Jurkat, Clone E6-1 (cell line): ENCODE measurements around the gene PCSK4.

Source experiments
- DNase-seq: peaks from one replicate; pipeline ENCODE4 v3.0.0-alpha.2; 2011; ENCODE audit warnings: low read depth, low spot score
- H3K4me3 ChIP-seq: 2 replicates; pipeline ENCODE4 v1.5.1; 2011; ENCODE audit warnings: mild to moderate bottlenecking, low read length, control low read depth, moderate library complexity

Gene PCSK4

DNA sequence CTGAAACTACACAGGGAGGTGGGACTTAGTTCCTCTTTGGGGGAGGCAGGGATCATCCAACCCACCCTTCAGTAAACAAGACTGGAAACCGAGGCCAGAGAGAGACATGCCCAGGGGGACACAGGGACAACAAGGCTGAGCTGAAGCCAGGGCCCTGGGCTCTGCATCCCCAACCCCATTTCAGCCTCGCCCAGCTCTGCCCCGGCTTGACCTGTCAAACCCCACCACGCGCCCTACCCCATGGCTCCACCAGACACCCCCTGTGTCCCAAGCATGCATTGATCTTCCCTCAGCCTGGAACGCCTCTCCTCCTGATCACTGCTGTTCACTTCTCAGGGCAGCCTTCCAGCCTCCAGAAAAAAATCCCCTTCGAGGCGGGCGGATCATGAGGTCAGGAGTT is 42.2 kb downstream of the PCSK4 start:
- DNase-seq = no peak
- no peak overlapping the region for H3K4me3 ChIP-seq

DNA sequence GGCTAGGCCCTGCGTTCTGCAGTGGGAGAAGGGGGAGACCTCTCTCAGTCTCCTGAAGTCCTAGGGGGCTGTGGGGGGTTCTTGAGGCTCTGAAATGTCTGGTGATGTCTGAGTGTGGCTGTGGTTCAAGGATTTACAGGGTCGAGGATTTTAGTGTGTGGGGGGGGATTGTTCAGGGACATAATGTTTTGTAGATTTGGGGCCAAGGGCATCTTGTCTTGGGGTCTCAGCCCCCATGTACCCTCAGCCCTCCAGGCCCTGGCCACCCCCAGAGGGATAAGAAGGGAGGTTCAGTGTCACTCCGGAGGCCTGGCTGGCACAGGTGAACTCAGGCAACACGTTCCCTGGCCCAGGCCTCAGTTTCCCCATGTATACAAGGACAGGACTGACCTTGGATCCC is 42.6 kb downstream of the PCSK4 start:
- DNase-seq = no peak
- no peak overlapping the region for H3K4me3 ChIP-seq

DNA sequence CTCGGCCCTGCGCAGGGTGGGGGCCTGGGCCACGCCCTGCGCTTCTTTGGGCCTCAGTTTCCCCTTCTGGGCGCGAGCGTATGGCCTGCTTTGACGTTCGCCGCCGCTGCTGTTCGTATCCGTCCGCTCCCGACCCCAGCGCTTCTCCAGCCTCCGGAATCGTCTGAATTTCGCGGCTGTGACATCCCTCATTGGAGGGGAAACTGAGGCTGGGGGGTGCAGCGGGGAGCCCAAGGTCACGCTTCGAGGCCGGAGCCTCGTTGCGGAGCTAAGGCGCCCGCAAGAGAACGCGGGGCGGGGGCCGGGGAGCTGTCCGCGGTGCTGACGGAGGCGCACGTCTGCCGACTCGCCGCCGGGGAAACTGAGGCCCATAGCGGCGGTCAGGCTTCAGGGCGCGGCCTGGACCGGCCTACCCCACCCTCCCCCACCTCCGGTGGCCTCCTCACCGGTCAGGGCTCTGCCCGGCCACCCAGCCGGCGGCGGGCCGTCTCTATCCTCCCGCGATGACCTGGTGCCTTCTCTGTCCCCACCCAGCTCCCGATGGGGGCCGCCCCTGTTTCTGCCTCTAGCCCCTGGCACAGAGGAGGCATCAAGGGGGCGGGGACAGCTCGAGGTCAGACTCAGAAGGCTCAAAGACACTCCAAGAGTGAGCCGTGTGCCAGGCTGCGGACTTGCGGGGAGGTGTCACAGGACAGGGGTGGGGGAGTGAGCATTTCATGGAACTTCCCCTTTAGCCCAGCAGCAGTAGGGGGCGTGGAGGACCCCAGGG is 43.3 kb downstream of the PCSK4 start:
- H3K4me3 ChIP-seq = no peak overlapping the region
- DNase-seq = no peak

GRCh38 chr19:1445932-1446712 is 44.0 kb downstream of the PCSK4 start:
- DNase-seq = no peak
- H3K4me3 ChIP-seq = no peak overlapping the region

DNA sequence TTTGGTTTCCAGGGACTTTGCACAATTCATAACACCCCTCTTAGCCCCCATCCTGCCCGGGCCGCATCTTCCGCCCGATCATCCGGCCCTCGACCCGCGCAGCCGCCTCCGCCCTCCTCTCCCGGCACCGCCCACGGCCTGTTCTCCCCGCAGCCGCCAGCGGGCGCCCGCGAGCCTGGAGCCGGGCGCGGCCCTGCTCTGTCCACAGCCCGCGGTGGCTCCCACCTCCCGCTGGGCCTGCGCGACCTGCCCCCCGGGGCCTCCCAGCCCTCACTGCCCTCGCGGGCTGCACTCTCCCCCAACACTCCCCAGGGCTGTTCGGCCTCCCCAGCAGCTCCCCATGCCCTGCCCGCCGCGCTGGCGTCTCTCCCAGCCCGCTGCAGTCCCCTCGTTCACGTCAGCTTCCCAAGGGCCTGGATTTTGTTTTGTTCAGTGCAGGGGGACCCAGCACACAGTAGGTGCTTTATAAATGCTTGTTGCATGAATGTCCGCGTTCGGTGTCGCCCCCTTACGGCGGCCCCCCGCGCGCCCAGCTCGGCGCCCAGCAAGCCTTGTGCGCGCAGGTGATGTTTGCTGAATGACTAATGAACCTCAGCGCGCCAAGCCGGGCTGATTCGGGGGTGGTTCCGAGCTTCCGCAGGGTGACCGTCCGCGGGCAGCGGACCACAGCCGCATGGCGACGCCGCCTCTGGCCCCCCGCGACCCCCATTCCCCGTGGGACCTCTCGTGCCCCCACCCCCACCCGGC is 44.8 kb downstream of the PCSK4 start:
- no peak for DNase-seq
- peak overlapping the region; percentile 47 for H3K4me3 ChIP-seq

DNA sequence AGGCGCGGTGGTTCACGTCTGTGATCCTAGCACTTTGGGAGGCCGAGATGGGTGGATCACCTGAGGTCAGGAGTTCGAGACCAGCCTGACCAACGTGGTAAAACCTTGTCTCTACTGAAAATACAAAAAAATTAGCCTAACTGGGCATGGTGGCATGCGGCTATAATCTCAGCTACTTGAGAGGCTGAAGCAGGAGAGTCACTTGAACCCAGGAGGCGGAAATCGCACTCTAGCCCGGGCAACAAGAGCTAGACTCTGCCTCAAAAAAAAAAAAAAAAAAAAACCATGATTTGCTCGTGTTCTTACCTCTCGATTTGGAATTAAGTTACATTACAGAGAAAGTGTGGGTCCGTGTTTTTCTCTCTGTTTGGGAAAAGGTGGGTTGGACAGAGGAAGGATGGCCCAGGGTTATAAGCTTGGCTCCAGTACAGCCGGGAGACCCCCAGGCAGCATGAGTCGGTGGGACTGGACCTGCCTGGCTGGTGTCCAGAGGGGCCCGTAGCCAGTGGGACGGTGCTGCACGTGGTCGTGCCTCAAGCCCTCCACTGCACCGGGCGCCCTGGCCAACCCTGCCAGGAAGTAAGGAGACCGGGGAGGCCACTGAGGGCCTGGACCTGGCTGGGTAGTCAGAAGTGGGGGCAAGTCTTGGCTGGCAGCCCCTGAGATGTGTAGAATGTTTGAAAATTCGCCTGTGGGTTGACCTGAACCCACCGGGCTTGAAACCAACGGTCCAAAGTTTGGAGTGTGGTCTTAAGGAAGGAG is 48.3 kb downstream of the PCSK4 start:
- no peak overlapping the region for H3K4me3 ChIP-seq
- no peak for DNase-seq

DNA sequence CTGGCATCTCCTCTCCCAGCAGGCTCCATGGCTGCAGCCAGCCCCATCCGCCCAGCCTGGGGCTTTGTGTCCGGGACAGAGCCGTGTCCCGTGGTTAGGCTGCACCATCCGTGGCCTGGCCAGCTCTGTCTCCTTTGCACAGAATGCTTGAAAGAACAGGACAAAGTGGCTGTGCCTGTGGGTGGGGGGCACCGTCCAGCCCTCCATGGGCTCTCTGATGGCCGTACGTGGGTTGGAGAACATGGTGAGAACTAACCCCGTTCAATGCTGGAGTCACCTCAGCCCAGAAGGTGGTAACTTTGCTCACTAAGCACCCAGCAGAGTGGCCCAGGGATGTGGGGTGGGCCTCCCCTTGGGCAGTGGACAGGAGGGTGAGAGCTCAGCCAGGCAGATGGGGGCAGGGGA is 49.1 kb downstream of the PCSK4 start:
- DNase-seq = no peak
- H3K4me3 ChIP-seq = no peak overlapping the region

DNA sequence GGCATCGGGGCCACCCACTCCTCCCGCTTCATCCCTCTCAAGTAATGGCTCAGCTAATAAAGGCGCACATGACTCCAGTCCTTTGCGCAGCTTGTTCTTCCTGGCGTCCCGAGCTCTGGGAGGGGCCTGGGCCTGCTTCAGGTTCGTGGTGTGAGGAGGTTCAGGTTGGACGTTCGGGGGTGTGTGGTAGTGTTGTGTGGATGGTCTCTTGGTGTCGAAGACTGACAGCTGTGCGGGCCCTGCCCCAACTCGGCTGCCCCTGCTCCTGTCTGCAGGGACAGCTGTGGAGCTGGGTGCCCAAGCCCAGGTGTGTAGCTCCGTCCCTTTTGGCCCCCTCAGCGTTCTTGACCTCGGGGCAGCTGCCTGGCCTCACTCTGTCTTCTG is 49.7 kb downstream of the PCSK4 start:
- H3K4me3 ChIP-seq = peak overlapping the region; percentile 89
- DNase-seq = no peak

DNA sequence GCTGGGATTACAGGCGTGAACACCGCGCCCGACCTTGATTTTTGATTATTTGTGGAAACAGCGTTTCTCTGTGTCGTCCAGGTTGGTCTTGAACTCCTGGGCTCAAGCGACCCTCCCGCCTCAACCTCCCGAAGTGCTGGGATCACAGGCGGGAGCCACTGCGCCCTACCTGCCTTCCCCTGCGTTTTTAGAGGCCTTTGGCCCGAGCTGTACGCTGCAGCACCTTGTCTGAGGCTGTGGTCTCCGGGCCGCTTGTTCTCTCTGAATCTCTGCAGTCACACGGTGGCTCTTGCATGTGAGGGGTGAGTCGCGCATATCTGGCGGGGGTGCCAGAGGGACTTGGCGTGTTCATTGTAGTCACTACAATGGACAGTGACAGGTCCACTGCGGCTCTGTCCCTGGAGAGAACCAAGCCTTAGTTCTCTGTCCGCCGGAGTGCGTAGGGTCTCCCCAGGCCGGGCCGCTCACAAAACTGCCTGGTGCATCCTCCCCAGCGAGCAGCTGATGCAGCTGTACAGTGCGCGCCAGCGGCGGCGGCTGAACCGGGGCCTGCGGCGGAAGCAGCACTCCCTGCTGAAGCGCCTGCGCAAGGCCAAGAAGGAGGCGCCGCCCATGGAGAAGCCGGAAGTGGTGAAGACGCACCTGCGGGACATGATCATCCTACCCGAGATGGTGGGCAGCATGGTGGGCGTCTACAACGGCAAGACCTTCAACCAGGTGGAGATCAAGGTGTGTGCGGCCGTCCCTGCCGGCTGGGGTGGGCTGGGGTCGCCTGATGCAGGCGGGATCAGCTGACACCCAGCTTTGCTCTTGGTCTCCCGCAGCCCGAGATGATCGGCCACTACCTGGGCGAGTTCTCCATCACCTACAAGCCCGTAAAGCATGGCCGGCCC is 50.4 kb downstream of the PCSK4 start:
- H3K4me3 ChIP-seq = peak overlapping the region; percentile 89
- DNase-seq = peak; percentile 58

GRCh38 chr19:1438933-1439354 is 51.2 kb downstream of the PCSK4 start:
- DNase-seq = no peak
- H3K4me3 ChIP-seq = peak overlapping the region; percentile 89

DNA sequence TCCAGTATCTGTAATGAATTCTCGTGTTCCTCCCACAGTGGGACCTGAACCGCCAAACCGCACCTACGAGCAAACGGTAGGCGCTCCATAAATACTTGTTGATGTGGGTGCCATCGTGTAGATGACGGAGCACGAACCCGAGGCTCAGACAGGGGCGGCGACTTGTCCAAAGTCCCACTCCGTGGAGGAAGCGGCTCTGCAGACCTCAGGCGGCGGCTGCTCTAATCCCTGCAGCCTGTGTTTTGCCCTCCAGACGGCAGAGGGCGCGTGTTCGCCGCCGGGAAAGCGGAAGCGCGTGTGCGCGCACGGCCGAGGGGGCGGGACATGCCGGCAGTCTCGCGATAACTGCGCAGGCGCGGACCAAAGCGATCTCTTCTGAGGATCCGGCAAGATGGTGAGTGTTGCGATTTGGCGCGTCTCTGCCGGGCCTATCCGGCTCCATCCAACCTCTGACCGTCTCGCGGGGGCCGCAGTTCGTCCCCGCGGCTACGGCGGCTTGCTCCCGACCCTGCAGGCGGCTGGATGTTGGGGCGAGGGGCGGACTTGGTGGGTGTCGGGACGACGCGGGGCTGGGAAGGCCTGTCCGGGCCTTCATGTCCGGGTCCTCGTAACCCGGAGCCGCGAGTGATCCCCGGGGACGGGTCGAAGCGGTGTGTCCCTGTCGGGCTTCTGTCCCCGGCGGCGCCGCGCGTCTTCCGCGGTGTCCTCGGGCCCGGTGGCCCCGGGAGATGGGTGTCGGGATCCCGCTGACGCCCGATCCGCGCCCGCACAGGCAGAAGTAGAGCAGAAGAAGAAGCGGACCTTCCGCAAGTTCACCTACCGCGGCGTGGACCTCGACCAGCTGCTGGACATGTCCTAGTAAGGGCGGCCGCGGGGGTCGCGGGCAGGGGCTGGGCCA is 51.9 kb downstream of the PCSK4 start, which contains the start of gene RPS15:
RPS15 (plus strand) TSS at position 362 of the 898 bp plus-strand sequence; CDS start at position 392, 30 bp downstream.
- H3K4me3 ChIP-seq = peak within 1 kb of the TSS; percentile 89
- DNase-seq = peak; percentile 92

DNA sequence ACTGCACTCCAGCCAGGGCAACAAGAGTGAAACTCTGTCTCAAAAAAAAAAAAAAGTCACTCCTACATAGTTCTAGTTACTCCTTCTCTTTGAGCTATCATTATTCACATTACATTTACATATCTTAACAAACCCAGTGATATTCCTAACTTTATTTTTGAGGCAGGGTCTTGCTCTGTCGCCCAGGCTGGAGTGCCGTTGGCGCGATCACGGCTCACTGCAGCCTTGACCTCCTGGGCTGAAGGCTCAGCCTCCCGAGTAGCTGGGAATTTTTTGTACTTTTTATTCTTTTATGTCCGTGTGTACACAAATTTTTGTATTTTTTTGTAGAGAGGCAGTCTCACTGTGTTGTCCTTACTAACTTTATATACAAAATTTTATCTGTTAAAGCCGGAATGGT is 52.5 kb downstream of the PCSK4 start:
- peak overlapping the region; percentile 89 for H3K4me3 ChIP-seq
- no peak for DNase-seq

DNA sequence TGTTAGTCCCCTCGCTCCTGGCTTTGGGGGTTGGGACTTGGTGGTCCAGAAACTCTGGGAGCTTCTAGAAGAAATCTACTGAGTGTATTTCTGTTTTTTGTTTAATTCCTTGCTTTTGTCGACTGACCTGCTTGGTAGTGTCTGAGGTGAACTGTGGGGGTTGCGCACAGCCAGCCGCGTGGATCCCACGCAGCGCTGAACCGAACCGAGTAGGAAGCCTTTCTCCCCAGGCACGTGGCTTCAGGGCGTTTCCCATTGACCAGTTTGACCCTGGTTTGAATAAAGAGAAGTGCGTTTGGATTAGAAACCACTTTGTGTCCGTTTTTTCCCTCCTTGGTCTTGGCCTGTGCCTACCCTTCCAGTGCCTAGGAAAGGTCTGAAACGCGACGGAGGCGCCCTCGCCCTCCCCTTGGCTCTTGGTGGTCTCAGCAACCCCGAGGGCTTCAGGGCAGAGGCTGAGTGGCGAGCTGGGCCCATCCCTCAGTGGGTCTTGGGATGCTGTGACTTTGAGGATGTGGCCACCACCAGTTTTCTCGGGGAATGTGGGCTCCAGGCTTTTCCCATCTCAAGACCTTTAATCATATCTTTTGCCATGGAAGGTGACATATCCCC is 54.7 kb downstream of the PCSK4 start:
- H3K4me3 ChIP-seq = no peak overlapping the region
- DNase-seq = no peak

DNA sequence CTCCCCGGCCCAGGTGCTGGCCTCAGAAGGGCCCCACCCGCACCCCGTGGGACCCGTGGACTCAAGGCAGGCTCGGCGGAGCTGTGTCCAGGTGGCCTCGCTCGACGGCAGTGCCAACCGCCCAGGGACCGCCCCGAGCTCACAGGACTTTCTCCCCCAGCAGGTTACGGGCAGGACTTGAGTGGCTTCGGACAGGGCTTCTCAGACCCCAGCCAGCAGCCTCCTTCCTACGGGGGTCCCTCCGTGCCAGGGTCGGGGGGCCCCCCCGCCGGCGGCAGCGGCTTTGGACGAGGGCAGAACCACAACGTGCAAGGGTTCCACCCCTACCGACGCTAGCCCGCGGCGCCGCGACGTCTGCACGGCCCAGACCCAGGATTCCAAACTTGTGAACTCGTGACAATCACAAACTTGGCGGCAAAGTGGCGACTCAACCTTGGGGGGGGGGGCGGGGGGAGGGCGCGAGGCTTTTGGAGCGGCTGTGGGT is 55.5 kb downstream of the PCSK4 start:
- DNase-seq = no peak
- H3K4me3 ChIP-seq = no peak overlapping the region

- DNase-seq = no peak
- H3K4me3 ChIP-seq = no peak overlapping the region
These were observed 56.1 kb downstream of the PCSK4 start for GRCh38 chr19:1434040-1434366.

DNA sequence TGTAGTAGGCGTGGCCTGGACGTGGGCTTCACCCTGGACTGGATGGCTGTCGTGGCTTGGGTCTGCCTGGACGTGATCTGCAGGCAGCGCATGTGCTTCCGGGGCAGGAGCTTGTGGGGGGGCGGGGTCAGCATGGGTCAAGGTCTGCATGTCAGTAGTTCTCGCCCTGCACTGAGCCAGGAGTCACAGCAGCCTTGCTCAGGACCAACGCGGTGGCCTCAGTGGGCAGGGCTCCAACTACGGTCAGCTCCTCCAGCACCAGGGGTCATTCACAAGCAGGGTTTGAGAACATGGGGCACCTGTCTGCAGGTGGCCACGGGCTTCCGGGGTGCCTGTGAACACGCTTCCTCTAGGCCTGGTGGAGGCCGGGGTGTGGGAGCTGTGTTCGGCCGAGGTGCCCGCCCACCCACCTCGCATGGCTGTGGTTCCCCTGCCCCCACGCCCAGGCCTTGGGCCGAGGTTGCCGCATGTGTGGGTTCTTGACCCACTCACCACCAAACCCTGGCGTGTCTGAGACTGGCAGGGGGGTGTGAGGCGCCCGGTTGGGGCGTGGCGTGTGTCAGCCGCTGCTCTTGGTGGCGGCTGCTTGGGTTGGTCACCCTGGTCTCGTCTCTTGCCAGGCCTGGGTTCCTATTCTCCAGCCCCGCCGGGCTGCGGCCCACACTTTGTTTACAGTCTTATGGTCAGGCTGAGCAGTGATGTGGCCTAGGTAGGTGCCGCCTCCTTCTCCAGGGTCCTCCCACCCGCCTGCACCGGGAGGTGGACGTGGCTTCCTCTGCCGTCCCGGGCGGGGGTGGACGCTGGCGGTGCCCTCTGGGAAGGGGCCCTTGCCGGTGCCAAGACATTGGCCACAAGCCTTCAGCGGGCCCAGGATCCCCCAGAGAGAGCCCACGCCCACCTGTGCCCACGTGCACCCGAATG is 56.8 kb downstream of the PCSK4 start:
- no peak overlapping the region for H3K4me3 ChIP-seq

More for the DNA sequence above, 56.8 kb downstream of the PCSK4 start:
- no peak for DNase-seq
